ENCODE measurements around the gene TOMM6. TPM values are rescaled to one million over a fixed set of nuclear protein-coding genes. Genes with fewer than 3 reads are reported as not detected.

TOMM6 gene
- polyA plus RNA-seq (ENCODE audit: insufficient read length in 4 of 4), result 100 to 1,000 TPM; 241 to 253 (median 247) TPM

GRCh38 chr6:41787219-41787917 lies at the start of gene TOMM6:
TSS of gene TOMM6 (plus strand) at chr6:41787694. CDS start at chr6:41787698, 4 bp downstream.
- DNase-seq (ENCODE audit: low read depth in 4 of 4, low spot score in 3 of 4), result peak; percentile 90 to 96 (median 92)

DNA sequence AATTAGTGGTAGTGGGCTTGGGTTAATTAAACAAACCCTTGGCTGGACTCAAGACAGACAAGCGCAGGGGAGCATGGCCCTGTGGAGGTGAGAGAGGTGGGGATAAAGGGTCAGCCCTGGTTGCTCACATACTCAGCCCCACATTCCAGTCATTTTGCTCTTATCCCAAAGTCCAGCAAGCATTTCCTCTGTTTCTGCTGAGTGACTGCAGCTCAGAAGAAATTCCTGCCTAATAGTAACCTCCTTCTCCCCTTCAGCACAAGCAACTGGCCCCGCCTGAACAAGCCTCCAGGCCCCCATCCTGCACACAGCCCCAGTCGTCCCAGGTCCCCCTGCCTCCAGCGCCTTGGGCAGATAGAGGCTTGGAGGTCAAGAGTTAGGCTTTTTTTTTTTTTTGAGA lies 48.5 kb upstream of the TOMM6 start:
- DNase-seq (ENCODE audit: low read depth in 4 of 4, low spot score in 3 of 4), result no peak

DNA sequence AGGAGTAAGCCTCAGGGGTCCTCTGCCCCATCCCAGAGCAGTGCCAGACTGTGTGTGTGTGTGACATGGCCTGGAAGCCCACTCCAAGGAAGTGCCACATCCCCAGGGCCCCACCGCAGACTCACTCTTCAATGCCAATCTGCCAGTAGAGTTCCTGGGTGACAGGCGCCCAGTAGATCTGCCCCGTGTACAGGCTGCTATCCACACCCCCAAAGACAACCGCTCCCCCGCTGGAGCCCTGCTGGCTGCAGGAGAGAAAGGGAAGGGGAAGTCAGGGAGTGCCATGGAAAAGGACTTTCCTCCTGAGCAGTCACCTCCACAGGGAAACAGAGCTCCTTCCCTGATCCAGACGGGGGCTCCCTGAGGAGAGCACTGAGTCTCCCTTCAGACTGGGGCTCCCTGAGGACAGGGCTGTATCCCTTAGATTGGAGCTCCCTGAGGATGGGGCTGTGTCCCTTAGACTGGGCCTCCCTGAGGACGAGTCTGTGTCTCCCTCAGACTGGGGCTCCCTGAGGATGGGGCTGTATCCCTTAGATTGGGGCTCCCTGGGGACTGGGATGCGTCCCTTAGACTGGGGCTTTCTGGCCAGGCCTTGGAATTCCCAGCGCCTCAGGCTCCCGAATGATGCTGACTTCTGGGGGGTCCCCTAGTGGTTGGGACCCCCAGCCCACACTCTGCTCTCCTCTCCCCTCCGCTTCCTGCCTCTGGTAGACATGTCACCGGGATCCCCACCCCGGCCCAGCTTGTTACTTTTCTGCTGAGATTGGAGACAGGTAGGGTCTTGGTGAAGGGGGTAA lies 46.9 kb upstream of the TOMM6 start:
- no peak for DNase-seq (ENCODE audit: low read depth in 4 of 4, low spot score in 3 of 4)

GRCh38 chr6:41741625-41742490 lies 45.6 kb upstream of the TOMM6 start:
- no peak for DNase-seq (ENCODE audit: low read depth in 4 of 4, low spot score in 3 of 4)

DNA sequence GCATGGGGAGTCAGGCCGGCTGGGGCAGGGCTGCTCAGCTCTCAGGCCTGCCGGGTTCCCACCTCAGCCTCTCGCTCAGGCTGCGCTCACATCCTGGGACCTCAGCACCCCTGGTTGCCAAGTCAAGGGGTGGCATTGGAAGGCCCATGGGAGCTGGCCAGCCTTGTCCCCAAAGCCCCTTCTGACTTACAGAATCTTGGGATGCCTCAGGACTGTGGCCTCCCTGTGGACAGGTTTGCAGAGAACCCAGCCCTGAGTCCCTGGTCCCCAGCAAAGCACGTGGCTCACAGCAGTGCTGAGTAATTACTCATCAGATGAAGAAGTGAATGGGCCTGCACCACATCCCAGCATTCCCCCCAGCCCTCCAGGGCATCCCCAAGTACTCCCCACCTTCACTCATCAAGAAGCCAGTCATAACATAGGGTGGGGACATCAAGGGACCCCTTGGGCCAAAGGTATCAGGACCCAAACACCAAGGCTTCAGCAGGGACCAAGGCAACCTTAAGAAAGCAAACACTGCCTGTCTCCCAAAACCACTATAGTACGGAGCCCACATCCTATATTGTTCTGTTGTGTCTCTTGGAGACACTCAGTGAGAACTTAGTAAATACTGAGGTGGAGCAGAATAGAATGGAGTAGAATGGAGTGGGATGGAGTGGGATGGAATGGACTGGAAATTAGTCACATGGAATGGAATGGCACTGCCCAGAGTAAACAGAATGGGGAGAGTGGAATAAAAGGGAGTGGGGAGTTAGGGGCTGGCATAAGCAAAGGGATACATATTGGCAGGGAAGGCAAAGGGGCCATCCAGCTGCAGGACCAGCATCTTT lies 43.9 kb upstream of the TOMM6 start:
- DNase-seq (ENCODE audit: low read depth in 4 of 4, low spot score in 3 of 4), result no peak

GRCh38 chr6:41744236-41744787 lies 43.2 kb upstream of the TOMM6 start:
- DNase-seq (ENCODE audit: low read depth in 4 of 4, low spot score in 3 of 4), result no peak

DNA sequence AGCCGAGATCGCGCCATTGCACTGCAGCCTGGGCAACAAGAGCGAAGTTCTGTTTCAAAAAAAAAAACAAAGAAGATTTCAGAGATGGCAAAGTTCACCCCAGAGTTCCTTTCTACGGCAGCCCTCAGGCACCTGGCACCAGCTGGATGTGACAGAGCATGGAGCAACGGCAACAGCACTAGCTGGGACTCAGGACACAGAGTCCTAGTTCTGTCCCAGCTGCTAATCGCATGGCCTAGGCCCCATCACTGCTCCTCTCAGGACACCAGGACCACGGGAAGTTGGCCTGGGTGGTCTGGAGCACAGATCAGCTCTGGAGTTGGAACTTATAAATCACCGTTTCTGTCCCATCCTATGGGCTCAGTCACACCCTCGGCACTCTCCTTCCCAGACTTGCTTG lies 41.4 kb upstream of the TOMM6 start:
- DNase-seq (ENCODE audit: low read depth in 4 of 4, low spot score in 3 of 4), result no peak

DNA sequence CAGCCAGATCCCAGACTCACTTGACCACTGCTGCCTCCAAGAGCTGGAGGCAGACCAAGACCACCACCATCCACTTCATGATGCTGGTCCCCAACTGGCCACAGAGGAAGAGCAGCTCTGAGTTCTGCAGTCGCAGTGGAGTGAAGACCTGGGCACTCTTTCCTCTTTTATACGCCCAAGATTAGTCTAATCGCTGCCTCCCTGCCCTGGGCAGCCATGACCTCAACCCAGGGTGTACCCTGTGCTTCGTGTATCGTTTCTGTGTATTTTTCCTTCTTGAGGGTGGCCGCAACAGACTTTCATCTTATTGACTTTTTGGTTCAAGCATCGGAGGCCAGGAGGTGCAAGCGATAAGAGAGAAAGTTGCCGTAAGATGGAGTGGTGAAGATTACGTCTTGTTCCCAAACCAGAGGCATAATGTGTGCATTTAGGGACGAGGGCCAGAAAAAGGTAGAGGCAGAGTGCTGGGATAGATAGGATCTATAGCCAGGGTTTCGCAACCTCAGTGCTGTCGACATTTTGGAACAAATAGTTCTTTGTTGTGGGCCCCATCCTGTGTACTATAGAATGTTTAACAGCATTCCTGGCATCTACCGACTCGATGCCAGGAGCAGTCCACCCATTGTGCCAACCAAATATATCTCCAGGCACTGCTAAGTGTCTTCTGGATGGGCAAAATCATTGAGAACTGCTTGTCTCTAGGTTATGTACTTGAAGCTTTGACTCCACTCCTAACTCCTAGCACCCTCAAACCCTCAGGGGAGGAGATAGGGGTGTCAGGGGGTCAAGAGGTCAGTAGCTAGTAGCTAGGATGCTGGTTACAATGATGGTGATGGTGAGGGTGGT lies 40.0 kb upstream of the TOMM6 start, which contains the start of gene PGC:
Gene PGC, minus strand, starts transcription at position 142 of the 846 bp plus-strand sequence. Its CDS starts 63 bp downstream, at position 79.
- no peak for DNase-seq (ENCODE audit: low read depth in 4 of 4, low spot score in 3 of 4)

- DNase-seq (ENCODE audit: low read depth in 4 of 4, low spot score in 3 of 4), result no peak
Measured at GRCh38 chr6:41748102-41748477, 39.4 kb upstream of the TOMM6 start.

- no peak for DNase-seq (ENCODE audit: low read depth in 4 of 4, low spot score in 3 of 4)
Measured at GRCh38 chr6:41748542-41748941, 39.0 kb upstream of the TOMM6 start.

DNA sequence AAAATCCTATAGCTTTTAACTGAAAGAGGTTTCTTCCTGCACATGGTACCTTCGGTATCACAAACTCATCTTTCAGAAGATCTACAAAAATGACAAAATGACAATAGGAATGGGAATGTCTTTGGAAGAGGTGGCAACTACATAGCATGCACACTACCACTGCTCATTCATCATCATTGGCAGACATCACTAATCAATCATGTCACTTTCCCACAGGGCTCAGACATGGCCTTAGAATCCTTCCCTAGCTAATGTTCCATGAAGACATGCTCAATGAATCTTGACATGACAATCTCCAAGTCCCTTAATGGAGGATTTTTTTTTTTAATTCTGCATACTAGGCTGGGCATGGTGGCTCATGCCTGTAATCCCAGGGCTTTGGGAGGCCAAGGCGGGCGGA lies 37.1 kb upstream of the TOMM6 start:
- DNase-seq (ENCODE audit: low read depth in 4 of 4, low spot score in 3 of 4), result no peak

DNA sequence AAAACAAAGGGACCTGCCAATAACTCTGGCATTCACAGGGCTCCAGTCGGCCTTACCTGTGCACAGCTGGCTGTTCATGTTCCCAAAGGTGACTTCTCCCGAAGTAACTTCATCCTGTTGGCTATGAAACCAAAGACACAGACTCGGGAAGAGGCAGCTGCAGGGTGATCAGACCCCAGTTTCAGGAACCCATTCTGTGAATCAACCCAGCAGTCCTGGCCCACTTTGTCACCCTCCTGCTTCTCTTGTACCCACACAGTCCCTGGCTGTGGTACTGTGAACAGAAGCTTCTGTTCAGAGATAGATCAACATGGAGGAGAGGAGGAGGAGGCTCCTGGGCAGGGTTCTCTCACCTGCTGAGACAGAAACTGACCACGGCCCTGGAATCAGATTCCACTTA lies 31.6 kb upstream of the TOMM6 start:
- DNase-seq (ENCODE audit: low read depth in 4 of 4, low spot score in 3 of 4), result no peak

DNA sequence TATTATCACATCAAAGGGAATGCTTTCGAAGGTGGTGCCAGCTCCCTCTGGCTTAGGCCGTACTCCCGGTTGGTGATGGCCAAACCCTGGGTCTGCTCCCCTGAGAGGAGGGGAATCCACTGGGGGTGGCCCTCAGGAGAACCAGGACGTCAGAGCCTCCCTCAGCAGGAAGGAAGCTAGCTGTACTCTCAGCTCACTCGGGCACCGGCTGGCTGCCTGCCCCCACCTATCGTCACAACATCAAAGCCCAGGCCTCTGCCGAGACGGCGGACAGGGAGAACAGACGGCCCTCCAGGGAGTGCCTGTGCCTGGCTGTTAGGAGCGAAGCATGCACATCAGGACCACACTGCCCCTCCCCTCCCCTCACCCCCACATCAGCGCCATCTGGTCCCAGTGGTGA lies 31.1 kb upstream of the TOMM6 start:
- DNase-seq (ENCODE audit: low read depth in 4 of 4, low spot score in 3 of 4), result no peak

GRCh38 chr6:41757271-41757670 lies 30.2 kb upstream of the TOMM6 start:
- DNase-seq (ENCODE audit: low read depth in 4 of 4, low spot score in 3 of 4), result no peak

GRCh38 chr6:41757931-41758640 lies 29.4 kb upstream of the TOMM6 start:
- DNase-seq (ENCODE audit: low read depth in 4 of 4, low spot score in 3 of 4), result no peak

DNA sequence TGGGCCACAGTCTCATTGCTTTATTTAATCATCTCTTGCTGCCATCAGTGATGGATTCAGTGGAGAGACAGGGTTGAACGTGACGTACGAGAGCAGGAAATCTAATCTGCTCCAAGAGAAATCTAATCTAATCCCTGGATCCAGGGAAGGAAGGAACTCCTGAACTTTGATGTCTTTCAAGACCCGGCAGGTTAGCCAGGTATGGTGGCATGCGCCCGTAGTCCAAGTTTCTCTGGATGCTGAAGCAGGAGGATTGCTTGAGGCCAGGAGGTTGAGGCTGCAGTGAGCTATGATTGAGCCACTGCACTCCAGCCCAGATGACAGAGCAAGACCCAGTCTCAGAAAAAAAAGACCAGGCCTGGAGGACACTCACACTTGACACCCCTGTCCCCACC lies 28.9 kb upstream of the TOMM6 start:
- DNase-seq (ENCODE audit: low read depth in 4 of 4, low spot score in 3 of 4), result no peak

- DNase-seq (ENCODE audit: low read depth in 4 of 4, low spot score in 3 of 4), result no peak
Measured at GRCh38 chr6:41759106-41759904, 28.2 kb upstream of the TOMM6 start.

Data from right renal pelvis (tissue), 4 donors.